T-helper 1 cell (primary cell): ENCODE measurements around the gene QRICH1.
A peak's percentile ranks its signal among the peaks of the same experiment; 100 is the strongest.

Source experiments
- DNase-seq, 5 donors: peaks; one replicate each; pipeline ENCODE4 v3.0.0-alpha.2; 2012 to 2020
- total RNA-seq, 4 donors: gene quantifications; one replicate each; lab custom pipeline; 2026; lab: John Stamatoyannopoulos, UW

The QRICH1 gene
- 12.9 to 23.3 (median 18.1) reads per million in 4 donors for total RNA-seq

GRCh38 chr3:49093853-49094767, at the start of gene QRICH1:
Gene QRICH1, minus strand, starts transcription at chr3:49094071. Its CDS starts 17,054 bp downstream, at chr3:49077017.
- DNase-seq = peak; percentile 86 to 97 (median 93)

- no peak for DNase-seq
These were observed 46.2 kb upstream of the QRICH1 start for GRCh38 chr3:49140080-49140479.

DNA sequence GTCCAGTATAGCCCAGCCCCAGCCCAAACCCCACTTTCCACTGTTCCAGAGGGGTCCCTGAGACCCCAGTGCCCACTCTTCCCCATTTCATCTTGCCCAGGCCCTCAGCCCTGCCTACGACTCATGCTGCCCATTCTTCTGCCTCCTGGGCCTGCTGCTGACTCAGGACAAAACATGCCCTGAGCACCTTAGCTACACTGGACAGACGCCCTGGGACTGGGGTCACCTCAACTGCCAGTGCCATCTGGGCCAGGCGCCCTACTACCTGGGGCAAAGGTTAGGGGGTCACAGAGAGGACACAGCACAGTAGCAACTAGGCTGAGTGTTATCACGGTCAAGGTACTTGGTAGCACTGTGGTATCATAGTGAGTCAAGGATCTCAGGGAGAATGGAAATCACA, 41.6 kb upstream of the QRICH1 start:
- DNase-seq = no peak

DNA sequence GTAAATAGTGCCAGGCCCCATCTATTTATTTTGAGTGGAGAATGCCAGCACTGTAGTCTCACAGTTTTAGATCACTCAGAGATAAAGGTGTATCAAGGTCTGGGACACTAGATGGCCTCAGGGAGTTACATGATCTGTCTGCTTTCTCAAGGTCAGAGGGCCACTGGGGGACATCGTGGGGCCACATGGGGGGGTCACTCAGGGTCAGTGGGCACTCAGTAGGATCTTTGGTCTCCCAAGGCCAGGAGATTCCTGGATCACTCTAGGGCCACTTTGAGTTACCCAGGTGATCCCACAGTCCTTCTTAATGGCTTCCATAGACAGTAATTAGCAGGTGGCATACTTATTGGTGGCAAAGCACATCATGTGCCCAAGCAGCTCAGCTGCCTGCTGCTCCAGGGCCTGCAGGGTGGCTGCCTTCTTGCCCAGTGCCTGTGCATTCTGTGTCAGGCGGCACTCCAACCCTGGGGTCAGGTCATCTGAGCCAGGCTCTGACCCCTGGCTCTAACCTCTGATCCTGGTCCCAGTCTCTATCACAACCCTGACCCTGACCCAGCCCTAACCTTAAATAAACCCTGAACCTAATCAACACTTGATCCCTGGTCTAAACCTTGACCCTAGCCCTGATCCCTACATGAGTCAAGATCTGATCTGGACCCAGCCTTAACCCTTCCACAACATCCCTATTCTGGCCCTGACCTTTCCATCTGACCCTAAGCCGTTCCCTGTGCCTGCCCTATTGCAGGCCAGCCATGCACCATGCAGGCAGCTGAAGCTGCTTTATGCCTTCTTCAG, 40.8 kb upstream of the QRICH1 start:
- DNase-seq = no peak

- no peak for DNase-seq
These were observed 39.5 kb upstream of the QRICH1 start for GRCh38 chr3:49133226-49133951.

DNA sequence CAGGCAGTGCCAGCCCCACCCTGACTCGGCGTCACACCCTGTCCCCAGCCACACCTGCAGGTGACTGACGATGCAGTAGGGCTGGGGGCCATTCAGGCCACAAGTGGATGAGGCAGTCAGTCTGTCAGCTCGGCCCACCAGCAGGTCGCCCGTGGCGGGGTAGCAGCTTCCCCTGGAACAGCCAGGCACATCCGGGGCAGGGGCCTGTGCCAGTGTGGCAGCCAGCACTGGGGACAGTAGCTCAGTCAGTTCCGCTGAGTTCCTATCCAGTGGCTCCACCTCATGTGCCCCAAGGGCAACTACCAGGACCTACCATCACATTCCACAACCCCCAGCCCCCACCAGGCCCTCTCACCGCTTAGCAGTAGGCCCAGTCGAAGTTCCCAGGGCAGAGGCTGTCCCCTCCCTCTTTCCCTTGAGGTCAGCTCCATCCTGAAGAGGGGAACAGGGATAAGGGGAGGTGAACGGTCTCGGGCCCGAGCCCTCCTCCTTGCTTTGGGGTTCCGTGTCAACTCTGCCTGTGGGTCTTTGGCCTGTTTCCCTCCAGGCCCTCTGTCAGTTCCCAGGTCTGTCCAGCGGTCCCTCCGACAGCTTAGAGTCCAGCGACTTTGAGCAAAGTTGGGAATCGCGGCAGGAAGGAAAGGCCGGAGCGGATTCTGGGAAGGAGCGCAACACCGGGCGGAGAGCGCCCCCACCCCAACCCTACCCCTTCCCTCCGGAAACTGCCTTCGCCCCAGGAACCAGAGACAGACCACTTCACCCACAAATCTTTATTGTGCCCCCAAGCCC, 38.8 kb upstream of the QRICH1 start, which contains the start of gene LAMB2:
LAMB2 (minus strand) TSS at position 614 of the 789 bp plus-strand sequence; CDS start at position 431, 183 bp downstream.
- DNase-seq = no peak

DNA sequence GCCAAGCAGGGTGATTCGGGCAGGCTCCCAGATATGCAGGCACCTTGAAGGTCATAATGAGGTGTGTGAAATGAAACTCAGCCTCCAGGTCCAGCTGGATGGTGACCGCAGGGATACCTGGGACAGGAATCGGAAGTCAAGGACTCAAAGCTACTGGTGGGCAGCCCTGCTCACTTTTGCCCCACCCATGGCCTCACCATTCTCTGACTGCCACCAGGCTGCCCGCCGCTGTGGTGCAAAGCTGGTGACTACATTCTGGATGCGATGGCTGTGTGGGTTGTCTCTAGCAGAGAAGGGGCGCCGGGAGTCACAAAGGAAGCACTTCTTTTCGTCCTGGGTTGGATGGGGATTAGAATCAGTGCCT, 38.2 kb upstream of the QRICH1 start:
- DNase-seq = no peak

DNA sequence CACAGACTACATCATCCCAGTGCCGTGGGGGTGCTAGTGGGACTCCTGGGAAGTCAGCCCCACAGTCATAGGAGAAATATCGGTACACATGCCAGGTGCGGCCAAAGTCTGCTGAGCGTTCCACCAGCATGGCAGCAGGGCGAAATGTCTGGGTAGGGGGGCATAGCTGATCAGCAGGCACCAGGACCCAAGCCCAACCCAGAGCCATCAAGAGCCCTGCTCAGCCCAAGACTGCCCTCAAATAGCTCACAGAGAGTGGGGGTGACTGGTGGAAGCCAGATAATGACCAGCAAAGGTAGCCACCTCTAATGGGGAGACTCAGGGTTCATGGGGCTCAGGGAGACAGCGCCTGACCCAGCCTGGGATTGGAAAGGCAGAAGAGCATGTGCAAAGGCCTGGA, 37.7 kb upstream of the QRICH1 start:
- DNase-seq = no peak

DNA sequence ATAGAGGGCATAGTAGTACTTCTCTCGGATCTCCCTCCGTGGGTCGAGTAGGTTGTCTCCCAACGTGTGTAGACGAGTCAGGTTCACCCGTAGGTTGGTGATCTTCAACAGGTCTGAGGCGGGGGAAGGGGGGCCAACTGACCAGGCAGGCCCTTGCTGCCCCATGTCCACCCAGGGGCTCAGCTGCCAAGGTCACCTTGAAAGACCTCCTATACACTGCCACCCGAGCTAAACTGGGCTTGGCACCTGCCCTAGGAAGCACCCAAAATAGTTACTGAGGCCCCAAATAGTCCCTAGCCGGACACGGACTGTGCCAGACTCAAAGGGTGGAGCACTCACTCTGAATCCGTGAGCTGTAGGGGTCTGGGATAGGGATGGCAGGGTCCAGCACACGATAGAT, 37.2 kb upstream of the QRICH1 start:
- DNase-seq = no peak

- no peak for DNase-seq
These were observed 31.3 kb upstream of the QRICH1 start for GRCh38 chr3:49124991-49125670.

GRCh38 chr3:49124203-49124602, 30.3 kb upstream of the QRICH1 start:
- DNase-seq = no peak

DNA sequence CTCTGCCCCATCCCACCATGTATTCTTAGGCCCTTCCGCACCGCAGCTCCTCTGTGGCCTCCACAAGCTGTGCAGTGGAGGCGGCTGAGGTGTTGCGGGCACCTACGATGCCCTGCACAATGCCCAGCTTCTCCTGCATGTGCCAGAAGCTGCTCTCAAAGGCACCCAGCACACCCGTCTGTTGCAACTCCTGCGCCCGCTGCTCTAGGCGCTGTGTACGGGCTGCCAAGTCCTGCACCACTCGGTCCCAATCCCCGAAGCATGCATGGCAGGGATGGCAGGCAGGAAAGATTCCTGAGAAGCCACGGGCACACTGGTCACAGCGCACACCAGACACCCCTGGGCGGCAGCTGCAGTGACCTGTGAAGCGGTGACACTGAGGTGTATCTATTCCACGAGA, 29.8 kb upstream of the QRICH1 start:
- no peak for DNase-seq

- DNase-seq = no peak
These were observed 29.1 kb upstream of the QRICH1 start for GRCh38 chr3:49122886-49123545.

DNA sequence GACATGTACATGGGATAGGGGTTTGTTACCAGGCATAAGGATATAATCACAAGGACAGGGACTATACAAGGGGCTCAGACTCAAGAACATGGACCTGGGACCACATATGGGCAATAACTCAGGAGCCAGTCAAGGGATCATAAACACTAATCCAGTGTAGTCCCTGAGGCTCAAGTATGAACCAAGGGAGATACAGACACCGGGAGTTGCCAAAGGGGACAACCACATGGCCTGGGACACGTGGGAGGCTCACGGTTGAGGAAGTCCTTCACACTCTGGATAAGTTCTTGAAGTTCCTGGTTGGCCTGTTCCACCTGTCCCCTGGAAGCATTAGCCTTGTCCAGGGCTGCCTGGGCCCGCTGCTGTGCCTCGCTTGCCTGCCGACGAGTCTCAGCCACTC, 28.6 kb upstream of the QRICH1 start:
- DNase-seq = no peak

GRCh38 chr3:49122022-49122421, 28.2 kb upstream of the QRICH1 start:
- no peak for DNase-seq

GRCh38 chr3:49121132-49121736, 27.4 kb upstream of the QRICH1 start:
- DNase-seq = no peak

GRCh38 chr3:49120438-49121131, 26.7 kb upstream of the QRICH1 start, which contains the start of gene USP19:
Gene USP19, minus strand, starts transcription at chr3:49120823. Its CDS starts 1,678 bp downstream, at chr3:49119145.
- DNase-seq = peak; percentile 86 to 96 (median 90)

DNA sequence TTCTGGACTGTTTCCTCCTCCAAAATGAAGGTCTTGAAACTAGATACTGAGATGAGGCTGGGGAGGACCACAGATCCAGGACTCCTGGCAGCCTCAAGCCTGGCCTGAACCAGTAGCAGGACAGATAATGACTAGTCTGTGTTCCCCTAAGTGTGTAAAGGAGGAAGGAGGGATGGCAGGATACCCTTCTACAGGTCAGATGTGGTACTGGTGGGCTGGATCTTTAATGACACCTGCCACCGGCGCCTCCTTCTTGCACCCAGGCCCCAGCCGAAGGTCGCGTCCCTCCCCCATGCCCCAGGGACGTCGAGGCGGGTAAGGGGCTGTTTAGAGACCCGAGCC, 26.2 kb upstream of the QRICH1 start:
- no peak for DNase-seq

DNA sequence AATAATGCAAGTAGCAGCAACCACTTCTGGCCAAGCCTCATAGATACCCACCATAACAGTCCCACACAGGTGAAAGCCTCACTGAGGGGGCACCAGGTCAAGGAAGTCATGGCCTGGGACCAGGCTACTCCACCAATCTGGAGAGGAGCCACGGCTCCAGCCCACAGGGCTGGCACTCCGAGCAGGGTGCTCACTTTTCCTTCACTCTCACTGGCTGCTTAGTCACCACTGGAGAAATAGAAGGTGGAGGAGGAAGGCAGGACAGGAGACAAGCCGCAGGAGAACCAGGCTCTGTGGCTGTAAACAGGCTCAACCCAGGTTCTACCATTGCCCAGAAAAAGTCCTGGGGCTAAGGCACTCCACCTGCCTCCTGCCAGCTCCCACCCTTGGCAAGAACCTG, 25.6 kb upstream of the QRICH1 start:
- no peak for DNase-seq

- DNase-seq = no peak
These were observed 25.2 kb upstream of the QRICH1 start for GRCh38 chr3:49119036-49119435.
